GM21529 (cell line): ENCODE data around the gene PPP6C.

Experiments used
- ATAC-seq: cut with Tn5 transposase; IDR thresholded peaks from one replicate; pipeline ENCODE4 v1.9.1; 2021; ENCODE audit not compliant: unreplicated experiment

Gene PPP6C

DNA sequence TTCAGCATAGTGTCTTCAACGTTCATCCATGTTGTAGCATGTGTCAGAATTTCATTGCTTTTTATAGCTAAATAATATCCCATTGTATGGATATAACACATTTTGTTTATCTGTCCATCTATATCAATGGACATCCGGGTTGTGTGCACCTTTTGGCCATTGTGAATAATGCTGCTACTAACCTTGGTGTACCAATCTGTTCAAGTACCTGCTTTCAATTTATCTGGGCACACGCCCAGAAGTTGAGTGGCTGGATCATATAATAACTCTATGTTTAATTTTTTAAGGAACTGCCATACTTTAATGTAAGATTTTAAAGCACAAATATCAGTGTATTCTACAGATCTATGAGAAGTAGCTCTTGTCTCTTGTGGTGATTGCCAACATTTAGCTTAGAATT lies 89.8 kb downstream of the PPP6C start:
- no peak for ATAC-seq
